Measurements from ENCODE around the gene FKBP1A. TPM values are rescaled to one million over a fixed set of nuclear protein-coding genes. Genes with fewer than 3 reads are reported as not detected.

Gene FKBP1A
- total and polyA plus RNA-seq, 10 donors = 135 to 338 (median 248) TPM

DNA sequence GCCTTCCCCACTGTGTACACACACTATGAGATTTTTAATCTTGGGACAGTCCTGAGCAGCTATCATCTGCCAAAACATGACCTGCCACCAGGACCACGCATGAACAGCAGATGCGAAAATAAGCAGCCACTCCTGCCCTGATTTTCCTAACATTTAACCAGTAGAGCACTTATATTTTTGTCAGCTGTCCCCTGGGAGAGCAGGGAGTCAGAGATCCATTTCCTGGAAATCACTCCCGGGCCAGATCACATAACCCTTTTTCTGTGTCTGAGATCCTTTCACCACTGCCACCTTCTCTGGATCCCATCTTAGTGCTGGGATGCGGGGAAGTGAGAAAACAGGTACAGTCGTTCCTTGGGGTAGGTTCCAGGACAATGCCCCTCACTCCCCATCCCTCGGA, 69.6 kb downstream of the FKBP1A start:
- H3K27ac ChIP-seq = peak overlapping the region in 7 of 8 donors; percentile 47 to 99 (median 77)
- no peak for TF ChIP-seq POLR2AphosphoS5 (IDR thresholded peaks at IDR 0.05)
- TF ChIP-seq POLR2A (IDR thresholded peaks at IDR 0.05) = no peak
- TF ChIP-seq, protein P1, sequence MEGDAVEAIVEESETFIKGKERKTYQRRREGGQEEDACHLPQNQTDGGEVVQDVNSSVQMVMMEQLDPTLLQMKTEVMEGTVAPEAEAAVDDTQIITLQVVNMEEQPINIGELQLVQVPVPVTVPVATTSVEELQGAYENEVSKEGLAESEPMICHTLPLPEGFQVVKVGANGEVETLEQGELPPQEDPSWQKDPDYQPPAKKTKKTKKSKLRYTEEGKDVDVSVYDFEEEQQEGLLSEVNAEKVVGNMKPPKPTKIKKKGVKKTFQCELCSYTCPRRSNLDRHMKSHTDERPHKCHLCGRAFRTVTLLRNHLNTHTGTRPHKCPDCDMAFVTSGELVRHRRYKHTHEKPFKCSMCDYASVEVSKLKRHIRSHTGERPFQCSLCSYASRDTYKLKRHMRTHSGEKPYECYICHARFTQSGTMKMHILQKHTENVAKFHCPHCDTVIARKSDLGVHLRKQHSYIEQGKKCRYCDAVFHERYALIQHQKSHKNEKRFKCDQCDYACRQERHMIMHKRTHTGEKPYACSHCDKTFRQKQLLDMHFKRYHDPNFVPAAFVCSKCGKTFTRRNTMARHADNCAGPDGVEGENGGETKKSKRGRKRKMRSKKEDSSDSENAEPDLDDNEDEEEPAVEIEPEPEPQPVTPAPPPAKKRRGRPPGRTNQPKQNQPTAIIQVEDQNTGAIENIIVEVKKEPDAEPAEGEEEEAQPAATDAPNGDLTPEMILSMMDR (IDR thresholded peaks at IDR 0.05 in 8 of 11, conservative IDR thresholded peaks at IDR 0.05 in 3 of 11) = no peak
- H3K36me3 ChIP-seq = no peaks in the 10 kb centered on the region
- no peaks in the 10 kb centered on the region for H3K9me3 ChIP-seq
- H3K27me3 ChIP-seq (replicated peaks in 1 of 7) = no peaks in the 10 kb centered on the region
- no peak for DNase-seq
- 61 to 83% (median 68%) methylated on average over 6 of the region's 6 CpGs for WGBS, 5 donors
- intact Hi-C loops (cut with DNase I; ENCODE audit: low total_unique reads) = no loop called here
- H3K4me1 ChIP-seq = peaks cover 25 to 59% (median 45%) of the 10 kb centered on the region in 6 donors
- no peak overlapping the region for H3K4me3 ChIP-seq

- no peak overlapping the region for H3K4me3 ChIP-seq
- H3K27me3 ChIP-seq (replicated peaks in 1 of 7) = no peaks in the 10 kb centered on the region
- H3K36me3 ChIP-seq = no peaks in the 10 kb centered on the region
- DNase-seq = peak; percentile 70
- no peaks in the 10 kb centered on the region for H3K9me3 ChIP-seq
- TF ChIP-seq POLR2AphosphoS5 (IDR thresholded peaks at IDR 0.05) = peak in 2 of 3 donors; percentile 54 to 73
- TF ChIP-seq, protein P1 (IDR thresholded peaks at IDR 0.05 in 8 of 11, conservative IDR thresholded peaks at IDR 0.05 in 3 of 11) = no peak
- peak overlapping the region in 7 of 8 donors; percentile 47 to 99 (median 77) for H3K27ac ChIP-seq
- intact Hi-C loops (cut with DNase I; ENCODE audit: low total_unique reads) = no loop called here
- peaks cover 25 to 57% (median 40%) of the 10 kb centered on the region in 6 donors for H3K4me1 ChIP-seq
- WGBS, 5 donors = 60 to 71% (median 64%) methylated on average over 11 of the region's 11 CpGs
Measured at GRCh38 chr20:1322511-1323245, 70.2 kb downstream of the FKBP1A start.

GRCh38 chr20:1321654-1321939, 71.3 kb downstream of the FKBP1A start:
- Histone ChIP-seq H3K36me3 (no peaks in the 10 kb centered on the region), H3K9me3 (no peaks in the 10 kb centered on the region), H3K27ac (peak overlapping the region in 2 of 8 donors; percentile 94 to 99), H3K4me3 (no peak overlapping the region), H3K27me3 (replicated peaks in 1 of 7) (no peaks in the 10 kb centered on the region), H3K4me1 (peaks cover 16 to 50% (median 31%) of the 10 kb centered on the region in 6 donors)
- no peak for DNase-seq
- WGBS, 5 donors = 62 to 70% (median 67%) methylated on average over 4 of the region's 4 CpGs
- intact Hi-C loops (cut with DNase I; ENCODE audit: low total_unique reads) = no loop called here
- no peak for TF ChIP-seq POLR2AphosphoS5 (IDR thresholded peaks at IDR 0.05)
- TF ChIP-seq, protein P1 (IDR thresholded peaks at IDR 0.05 in 8 of 11, conservative IDR thresholded peaks at IDR 0.05 in 3 of 11) = no peak
- no peak for TF ChIP-seq POLR2A (IDR thresholded peaks at IDR 0.05)

- H3K4me1 ChIP-seq = peaks cover 11 to 45% (median 26%) of the 10 kb centered on the region in 6 donors
- WGBS, 5 donors = 83 to 89% (median 86%) methylated on average over 15 to 17 of the region's 17 CpGs
- H3K27ac ChIP-seq = peak overlapping the region in 2 of 8 donors; percentile 94 to 99
- no peaks in the 10 kb centered on the region for H3K27me3 ChIP-seq (replicated peaks in 1 of 7)
- TF ChIP-seq POLR2AphosphoS5 (IDR thresholded peaks at IDR 0.05) (no peak), POLR2A (IDR thresholded peaks at IDR 0.05) (no peak)
- TF ChIP-seq, protein P1 (IDR thresholded peaks at IDR 0.05 in 8 of 11, conservative IDR thresholded peaks at IDR 0.05 in 3 of 11) = no peak
- no peak overlapping the region for H3K4me3 ChIP-seq
- no peaks in the 10 kb centered on the region for H3K36me3 ChIP-seq
- no peaks in the 10 kb centered on the region for H3K9me3 ChIP-seq
- peak; percentile 73 for DNase-seq
- intact Hi-C loops (cut with DNase I; ENCODE audit: low total_unique reads) = no loop called here
Measured at GRCh38 chr20:1320902-1321653, 71.8 kb downstream of the FKBP1A start.

Data from spleen (tissue), 11 donors.